Endothelial cell of umbilical vein (primary cell): ENCODE data around the gene KCNMB3. TPM values are rescaled to one million over a fixed set of nuclear protein-coding genes. Genes with fewer than 3 reads are reported as not detected.

Source experiments
- BruUV-seq: library from RNA; stranded (reverse); fragments of 400-500 nt; replicated peaks from 2 replicates; lab custom pipeline; 2021; lab: Mats Ljungman, UMichigan
- CTCF ChIA-PET: fragments of 300-600, 350-600 bp; sonication (Branson Sonifier 250); formaldehyde crosslinking; loops from one replicate; lab custom pipeline; 2021; ENCODE audit warnings: antibody characterized with exemption, inconsistent platforms; lab: Charles Lee
- POLR2A ChIA-PET: fragments of 300-600, 350-600 bp; sonication (Branson Sonifier 250); formaldehyde crosslinking; loops from one replicate; lab custom pipeline; 2021; ENCODE audit warnings: antibody characterized with exemption, inconsistent platforms; lab: Charles Lee
- DNase-seq: peaks from one replicate; pipeline ENCODE4 v3.0.0-alpha.2; 2011; ENCODE audit warnings: low read depth, low spot score
- FAIRE-seq: peaks from 2 replicates; lab custom pipeline; 2011; peaks lifted over from hg19 to GRCh38; lab: Jason Lieb, UNC
- H2AFZ ChIP-seq: 2 replicates; pipeline ENCODE4 v1.6.0; 2012; ENCODE audit warnings: low read depth, low read length, control low read depth, inconsistent platforms
- H3K27ac ChIP-seq: 2 replicates; pipeline ENCODE4 v1.5.1; 2011; ENCODE audit warnings: low read depth, mild to moderate bottlenecking, control low read depth, low read length, moderate library complexity; ENCODE audit not compliant: insufficient read depth
- H3K27me3 ChIP-seq, 2 experiments: 2 replicates each; pipeline versions ENCODE4 v1.6.0 to v1.6.1; 2011; ENCODE audit warnings: low read length in 2 of 2, mixed read lengths in 1 of 2; ENCODE audit not compliant: control insufficient read depth in 2 of 2, insufficient read depth in 2 of 2
- H3K36me3 ChIP-seq, 2 experiments: 2 replicates in 1 of 2; 3 replicates in 1 of 2; pipeline ENCODE4 v1.5.1; 2011; ENCODE audit warnings: low read length in 2 of 2, mild to moderate bottlenecking in 1 of 2, moderate library complexity in 1 of 2; ENCODE audit not compliant: control insufficient read depth in 2 of 2, insufficient read depth in 2 of 2; ENCODE audit errors: extremely low read depth in 1 of 2
- H3K4me1 ChIP-seq: 3 replicates; pipeline ENCODE4 v1.5.1; 2011; ENCODE audit warnings: mild to moderate bottlenecking, low read length; ENCODE audit not compliant: control insufficient read depth, insufficient read depth; ENCODE audit errors: extremely low read depth
- H3K4me2 ChIP-seq: 2 replicates; pipeline ENCODE4 v1.6.1; 2011; ENCODE audit warnings: low read length, control low read depth, mixed read lengths; ENCODE audit not compliant: insufficient read depth
- H3K4me3 ChIP-seq, 3 experiments: fragments of 200-600 bp in 1 of 3; sonication (generic), shearing (Covaris generic) in 1 of 3; replicated peaks in 1 of 3; 2 replicates each; pipeline ENCODE4 v1.5.1; 2011 to 2016; ENCODE audit warnings: control low read depth in 3 of 3, low read length in 3 of 3, mild to moderate bottlenecking in 2 of 3, inconsistent platforms in 1 of 3, low read depth in 1 of 3, moderate library complexity in 1 of 3; ENCODE audit not compliant: insufficient read depth in 1 of 3
- H3K79me2 ChIP-seq: 2 replicates; pipeline ENCODE4 v1.6.0; 2012; ENCODE audit warnings: low read length, inconsistent platforms; ENCODE audit not compliant: control insufficient read depth, insufficient read depth
- H3K9ac ChIP-seq: replicated peaks from 2 replicates; pipeline ENCODE3; 2011; ENCODE audit warnings: low read length, control low read depth; ENCODE audit not compliant: insufficient read depth; ENCODE audit errors: extremely low read depth
- H3K9me1 ChIP-seq: replicated peaks from 3 replicates; pipeline ENCODE4 v1.6.0; 2011; ENCODE audit warnings: mild to moderate bottlenecking, low read length; ENCODE audit not compliant: control insufficient read depth, insufficient read depth; ENCODE audit errors: extremely low read depth
- H3K9me3 ChIP-seq: replicated peaks from 2 replicates; pipeline ENCODE4 v1.5.1; 2012; ENCODE audit warnings: low read length, inconsistent platforms; ENCODE audit not compliant: control insufficient read depth, insufficient read depth
- H4K20me1 ChIP-seq: replicated peaks from 2 replicates; pipeline ENCODE3; 2011; ENCODE audit warnings: mild to moderate bottlenecking, low read length; ENCODE audit not compliant: control insufficient read depth, insufficient read depth; ENCODE audit errors: extremely low read depth
- EZH2 ChIP-seq: IDR thresholded peaks from 2 replicates; pipeline ENCODE4 v1.6.1; 2012; ENCODE audit warnings: borderline replicate concordance, low read depth, mild to moderate bottlenecking, moderate library complexity, low read length, inconsistent platforms; ENCODE audit not compliant: severe bottlenecking
- FOS ChIP-seq: IDR thresholded peaks from 2 replicates; pipeline ENCODE4 v1.6.1; 2011; ENCODE audit warnings: mild to moderate bottlenecking, low read length, moderate library complexity, borderline replicate concordance; ENCODE audit not compliant: insufficient read depth
- GATA2 ChIP-seq: IDR thresholded peaks from 2 replicates; pipeline ENCODE4 v1.7.0; 2011; ENCODE audit warnings: low read depth, mild to moderate bottlenecking, moderate library complexity, mixed read lengths, low read length; ENCODE audit not compliant: insufficient read length, insufficient read depth
- JUN ChIP-seq: IDR thresholded peaks from 2 replicates; pipeline ENCODE4 v1.6.1; 2011; ENCODE audit warnings: borderline replicate concordance, low read depth; ENCODE audit not compliant: insufficient read length, insufficient read depth
- MAX ChIP-seq: IDR thresholded peaks from 2 replicates; pipeline ENCODE4 v1.6.1; 2011; ENCODE audit not compliant: insufficient read depth, insufficient read length
- MYC ChIP-seq: IDR thresholded peaks from one replicate; pipeline ENCODE4 v1.6.1; 2011; ENCODE audit warnings: mild to moderate bottlenecking, low read depth, low read length
- POLR2A ChIP-seq: IDR thresholded peaks from 2 replicates; pipeline ENCODE4 v1.6.1; 2012; ENCODE audit warnings: low read depth, mild to moderate bottlenecking, control low read depth, low read length
- POLR2AphosphoS5 ChIP-seq: IDR thresholded peaks from 2 replicates; pipeline ENCODE4 v1.6.1; 2012; ENCODE audit warnings: low read depth, mild to moderate bottlenecking, control low read depth, low read length, moderate library complexity; ENCODE audit not compliant: insufficient read depth
- dilution Hi-C: fragments of 300-500 bp; cut with MboI; formaldehyde crosslinking; loops from one replicate; pipeline ENCODE4 v1.15.0; 2019; ENCODE audit warnings: low sequenced_read_pairs; ENCODE audit not compliant: extremely low pct_ligation_motif_present
- intact Hi-C: fragments of 100-400 bp; cut with micrococcal nuclease; formaldehyde crosslinking; loops from one replicate; pipeline ENCODE4 v1.10.0; 2022
- polyA plus RNA-seq, 4 experiments: library from polyadenylated mRNA; depleted of rRNA in 3 of 4; stranded (reverse) in 3 of 4; unstranded in 1 of 4; fragments of >200 nt; gene quantifications; 2 replicates each; pipeline versions ENCODE4 v1.2.1 to v1.2.3, GENCODE V29; 2011 to 2012; ENCODE audit warnings: missing spikeins in 1 of 4
- total RNA-seq: library from RNA; stranded (reverse); gene quantifications from 2 replicates; pipeline ENCODE4 v1.2.3, GENCODE V29; 2021
- TF ChIP-seq, protein P1 (sequence below), 2 donors: IDR thresholded peaks; 1 replicate in 1 of 2; 2 replicates in 1 of 2; pipeline ENCODE4 v1.5.1; 2011; ENCODE audit warnings: low read length in 2 of 2, mild to moderate bottlenecking in 2 of 2, moderate library complexity in 2 of 2, control low read depth in 1 of 2, inconsistent platforms in 1 of 2, low read depth in 1 of 2; ENCODE audit not compliant: insufficient read depth in 1 of 2; ENCODE audit errors: extremely low read depth in 1 of 2

Gene KCNMB3
- total and polyA plus RNA-seq, 2 donors (not counting 3 experiments of a cell fraction or from before 2014, with no cell fraction given), result 1.2 to 1.7 TPM

GRCh38 chr3:179297971-179298725 is 47.2 kb upstream of the KCNMB3 start:
- POLR2A ChIA-PET, result no interaction called here
- H3K9ac ChIP-seq, result no peak overlapping the region
- FAIRE-seq, result no peak
- no peaks in the 10 kb centered on the region for H3K9me1 ChIP-seq
- no peak overlapping the region for H3K4me3 ChIP-seq
- TF ChIP-seq POLR2A (no peak), EZH2 (no peak), GATA2 (no peak), POLR2AphosphoS5 (no peak), FOS (no peak), MAX (no peak), MYC (no peak), JUN (no peak)
- TF ChIP-seq, protein P1, sequence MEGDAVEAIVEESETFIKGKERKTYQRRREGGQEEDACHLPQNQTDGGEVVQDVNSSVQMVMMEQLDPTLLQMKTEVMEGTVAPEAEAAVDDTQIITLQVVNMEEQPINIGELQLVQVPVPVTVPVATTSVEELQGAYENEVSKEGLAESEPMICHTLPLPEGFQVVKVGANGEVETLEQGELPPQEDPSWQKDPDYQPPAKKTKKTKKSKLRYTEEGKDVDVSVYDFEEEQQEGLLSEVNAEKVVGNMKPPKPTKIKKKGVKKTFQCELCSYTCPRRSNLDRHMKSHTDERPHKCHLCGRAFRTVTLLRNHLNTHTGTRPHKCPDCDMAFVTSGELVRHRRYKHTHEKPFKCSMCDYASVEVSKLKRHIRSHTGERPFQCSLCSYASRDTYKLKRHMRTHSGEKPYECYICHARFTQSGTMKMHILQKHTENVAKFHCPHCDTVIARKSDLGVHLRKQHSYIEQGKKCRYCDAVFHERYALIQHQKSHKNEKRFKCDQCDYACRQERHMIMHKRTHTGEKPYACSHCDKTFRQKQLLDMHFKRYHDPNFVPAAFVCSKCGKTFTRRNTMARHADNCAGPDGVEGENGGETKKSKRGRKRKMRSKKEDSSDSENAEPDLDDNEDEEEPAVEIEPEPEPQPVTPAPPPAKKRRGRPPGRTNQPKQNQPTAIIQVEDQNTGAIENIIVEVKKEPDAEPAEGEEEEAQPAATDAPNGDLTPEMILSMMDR (IDR thresholded peaks at IDR 0.05; ENCODE audit: extremely low read depth in 1 of 2, insufficient read depth in 1 of 2, low read depth in 1 of 2, low read length in 2 of 2), result no peak
- no peaks in the 10 kb centered on the region for H3K36me3 ChIP-seq
- no peak overlapping the region for H3K27ac ChIP-seq
- intact Hi-C loops, result no loop called here
- peaks cover 0 to 10% of the 10 kb centered on the region in 2 experiments for H3K27me3 ChIP-seq
- no peaks in the 10 kb centered on the region for H3K4me1 ChIP-seq
- peak; percentile 24 for DNase-seq
- CTCF ChIA-PET, result interaction anchor here (0.8 to 1.3 kb wide), 2 partner anchors 12 to 282 kb away, joined by 3 read pairs; no protein-coding TSS in a partner anchor
- no peak overlapping the region for H3K4me2 ChIP-seq
- dilution Hi-C loops, result no loop called here
- no peak overlapping the region for H2AFZ ChIP-seq
- no peaks in the 10 kb centered on the region for H4K20me1 ChIP-seq
- H3K79me2 ChIP-seq, result no peaks in the 10 kb centered on the region
- H3K9me3 ChIP-seq, result no peaks in the 10 kb centered on the region
- BruUV-seq, result no TSS peak
